GM12801 (cell line): ENCODE measurements around the gene ACOT12.

Experiments used
- TF ChIP-seq, protein P1 (sequence below): IDR thresholded peaks from one replicate; pipeline ENCODE4 v1.5.1; 2011; ENCODE audit warnings: control low read depth; ENCODE audit not compliant: insufficient read length; ENCODE audit errors: extremely low read depth

ACOT12 gene

DNA sequence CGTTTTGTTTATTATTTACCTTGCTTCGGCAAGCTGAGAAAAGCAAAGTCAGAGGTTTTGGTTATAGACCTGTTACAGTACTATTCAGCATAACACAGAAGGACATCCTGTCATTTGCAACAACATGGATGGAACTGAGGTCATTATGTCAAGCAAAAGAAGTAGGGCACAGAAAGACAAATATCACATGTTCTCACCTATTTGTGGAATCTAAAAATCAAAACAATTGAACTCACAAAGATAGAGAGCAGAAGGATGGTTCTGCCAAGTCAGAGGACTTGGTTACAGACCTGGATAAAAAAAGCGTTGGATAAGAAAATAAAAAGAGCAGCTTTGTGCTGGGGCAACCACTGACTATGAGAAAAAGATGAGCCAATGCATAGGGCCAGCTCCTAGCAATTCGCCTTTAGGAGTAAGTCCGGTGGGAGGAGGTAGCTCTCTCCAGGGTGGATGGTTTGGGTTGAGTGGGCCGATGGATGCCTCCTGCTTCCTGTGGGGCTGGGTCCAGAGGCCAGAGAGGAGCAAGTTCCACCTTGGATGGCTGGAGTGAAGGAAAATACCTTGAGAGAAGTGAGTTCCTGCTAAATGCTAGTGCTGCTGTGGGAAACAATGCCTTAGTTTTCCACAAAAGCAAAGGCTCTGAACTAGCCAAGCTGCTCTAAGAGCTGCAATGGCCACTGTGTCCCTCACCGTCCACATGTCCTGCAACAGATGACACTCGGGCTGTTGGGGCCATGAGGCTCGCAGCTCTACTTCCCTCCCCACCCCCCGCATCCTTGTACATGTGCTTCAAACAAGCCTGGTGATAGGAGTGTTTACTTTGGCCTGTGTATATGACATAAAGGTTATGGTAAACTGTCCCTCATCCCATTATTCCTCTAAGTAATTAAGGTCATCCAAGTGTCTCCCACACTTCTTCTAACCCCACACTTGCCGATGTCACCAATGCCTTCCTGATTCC, 38.4 kb downstream of the ACOT12 start:
- TF ChIP-seq, protein P1, sequence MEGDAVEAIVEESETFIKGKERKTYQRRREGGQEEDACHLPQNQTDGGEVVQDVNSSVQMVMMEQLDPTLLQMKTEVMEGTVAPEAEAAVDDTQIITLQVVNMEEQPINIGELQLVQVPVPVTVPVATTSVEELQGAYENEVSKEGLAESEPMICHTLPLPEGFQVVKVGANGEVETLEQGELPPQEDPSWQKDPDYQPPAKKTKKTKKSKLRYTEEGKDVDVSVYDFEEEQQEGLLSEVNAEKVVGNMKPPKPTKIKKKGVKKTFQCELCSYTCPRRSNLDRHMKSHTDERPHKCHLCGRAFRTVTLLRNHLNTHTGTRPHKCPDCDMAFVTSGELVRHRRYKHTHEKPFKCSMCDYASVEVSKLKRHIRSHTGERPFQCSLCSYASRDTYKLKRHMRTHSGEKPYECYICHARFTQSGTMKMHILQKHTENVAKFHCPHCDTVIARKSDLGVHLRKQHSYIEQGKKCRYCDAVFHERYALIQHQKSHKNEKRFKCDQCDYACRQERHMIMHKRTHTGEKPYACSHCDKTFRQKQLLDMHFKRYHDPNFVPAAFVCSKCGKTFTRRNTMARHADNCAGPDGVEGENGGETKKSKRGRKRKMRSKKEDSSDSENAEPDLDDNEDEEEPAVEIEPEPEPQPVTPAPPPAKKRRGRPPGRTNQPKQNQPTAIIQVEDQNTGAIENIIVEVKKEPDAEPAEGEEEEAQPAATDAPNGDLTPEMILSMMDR = no peak

DNA sequence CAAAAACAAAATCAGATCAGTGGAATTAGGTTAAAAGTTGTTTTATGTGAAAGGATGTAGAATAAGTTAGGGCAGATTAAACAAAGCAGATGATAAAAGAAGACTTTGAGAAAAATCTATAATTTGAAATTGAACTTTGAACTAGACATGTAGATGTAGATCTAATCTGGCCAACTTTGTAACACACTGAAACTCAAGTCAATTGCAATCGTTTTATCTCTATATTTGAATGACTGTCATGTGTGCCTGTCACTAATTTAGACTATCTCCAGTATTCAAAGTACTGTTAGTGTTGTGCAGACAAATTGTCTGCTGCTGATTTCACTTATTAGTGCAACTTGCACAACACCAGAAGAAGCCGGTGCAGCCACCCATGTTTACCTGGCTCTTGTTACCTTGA, 39.8 kb downstream of the ACOT12 start:
- TF ChIP-seq, protein P1 = no peak

DNA sequence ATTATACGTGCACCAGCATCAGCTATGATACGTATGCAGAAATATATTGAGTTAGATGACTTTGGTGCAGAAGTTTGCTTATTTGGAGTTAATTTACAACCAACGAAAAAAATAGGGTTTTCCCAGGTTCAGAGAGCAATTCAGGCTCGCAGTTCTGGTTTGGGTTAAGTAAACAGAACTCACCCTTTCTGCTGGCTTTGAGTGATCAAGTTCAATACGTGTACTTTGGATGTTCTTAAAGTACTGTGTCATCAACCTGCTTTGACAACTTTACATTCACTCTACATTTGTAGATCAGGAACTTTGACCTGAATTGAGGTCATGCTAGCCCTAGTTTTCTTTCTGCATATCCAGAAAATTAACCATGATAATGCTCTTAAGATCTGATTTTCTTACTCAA, 40.7 kb downstream of the ACOT12 start:
- TF ChIP-seq, protein P1 = no peak

DNA sequence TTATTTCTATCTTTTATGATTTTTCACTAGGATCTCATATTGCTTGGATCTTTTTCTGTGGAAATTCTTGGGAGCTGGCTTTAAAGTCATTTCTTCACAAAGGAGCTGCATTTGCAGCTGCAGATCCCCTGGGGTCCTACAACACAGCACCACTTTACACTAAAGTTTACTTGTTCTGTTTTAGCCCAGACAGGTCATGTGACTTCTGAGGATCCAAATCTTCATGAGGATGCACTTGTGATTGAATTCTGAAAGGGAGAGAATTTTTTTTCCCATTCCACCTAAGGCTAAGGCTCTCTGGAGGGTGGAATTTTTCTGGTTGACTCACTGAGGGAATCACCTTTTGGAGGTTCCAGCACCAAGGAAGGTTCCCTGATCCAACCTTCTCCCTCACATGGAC, 43.4 kb downstream of the ACOT12 start:
- TF ChIP-seq, protein P1 = no peak

DNA sequence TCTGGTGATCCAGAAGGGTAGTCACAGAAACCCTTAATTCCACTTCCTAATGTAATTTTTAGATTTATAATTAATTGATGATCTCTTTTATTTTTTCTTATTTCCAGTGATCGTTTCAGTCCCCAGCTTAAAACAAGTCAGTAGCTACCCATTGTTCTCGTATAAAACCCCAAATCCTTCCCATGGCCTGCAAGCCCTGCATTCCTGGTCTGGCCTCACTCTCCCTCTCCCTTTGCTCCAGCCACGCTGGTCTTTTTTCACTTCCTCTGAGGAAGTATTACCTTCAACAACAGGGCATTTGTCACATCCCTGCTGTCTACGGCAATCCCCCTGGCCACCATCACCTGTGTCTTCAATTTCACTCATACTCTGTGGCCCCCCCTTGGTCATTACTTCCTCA, 44.8 kb downstream of the ACOT12 start:
- TF ChIP-seq, protein P1 = no peak

DNA sequence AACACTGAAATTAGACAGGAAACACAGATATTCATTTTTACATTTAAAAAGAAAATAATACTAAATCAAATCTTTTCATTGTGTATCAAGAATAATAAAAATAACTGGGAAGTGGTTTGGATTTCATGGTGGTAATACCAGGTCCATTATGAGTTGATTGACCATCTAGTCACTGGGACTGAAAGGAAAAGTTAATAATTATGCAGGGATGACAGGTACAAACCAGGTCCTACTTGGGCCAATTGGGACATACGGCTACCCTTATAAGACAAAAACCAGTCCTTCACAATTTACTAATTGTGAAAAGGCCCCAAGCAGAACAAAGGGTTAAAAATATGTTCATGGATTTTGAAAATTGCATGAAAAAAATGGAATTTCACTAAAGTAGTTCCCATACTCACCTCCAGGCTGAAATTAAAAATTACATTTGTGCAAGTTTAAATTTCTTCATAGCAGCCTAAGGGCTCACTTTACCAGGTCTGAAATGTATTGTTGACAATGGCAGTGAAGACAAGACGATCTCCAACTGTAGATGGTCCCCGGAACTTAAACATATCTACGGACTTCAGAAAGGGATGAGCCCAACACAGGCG, 48.4 kb downstream of the ACOT12 start:
- TF ChIP-seq, protein P1 = no peak

DNA sequence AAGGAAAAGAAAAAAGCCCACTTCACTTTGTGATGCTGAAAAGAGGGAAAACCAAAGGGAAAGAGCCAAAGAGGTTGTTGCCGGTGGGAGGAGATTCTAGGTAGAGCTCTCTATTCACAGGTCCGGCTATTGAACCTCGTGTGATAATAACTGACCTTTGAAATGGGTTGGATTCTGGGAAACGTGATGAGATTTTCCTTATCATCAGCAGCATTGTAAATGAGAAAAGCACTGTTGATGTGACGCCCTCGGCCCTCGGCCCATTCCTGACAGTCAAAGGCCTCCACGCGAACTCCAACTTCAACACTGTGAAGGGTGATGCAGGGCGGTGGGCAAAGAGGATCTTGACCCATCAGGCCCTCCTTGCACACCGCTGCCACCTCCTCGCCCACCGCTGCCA, 49.2 kb downstream of the ACOT12 start:
- TF ChIP-seq, protein P1 = no peak
